CD4-positive, alpha-beta T cell treated with Interleukin-15 for 4 hours (primary cell): ENCODE results near the gene CD99L2.
"Not testable (repeated sequence)": the region's sequence is repeated elsewhere in the genome, so short reads cannot be mapped to it uniquely, and the experiment has no call there.

ENCODE experiments used
- DNase-seq: peaks from one replicate; pipeline ENCODE4 v3.0.0-alpha.2; 2020; ENCODE audit warnings: low spot score

Gene CD99L2

DNA sequence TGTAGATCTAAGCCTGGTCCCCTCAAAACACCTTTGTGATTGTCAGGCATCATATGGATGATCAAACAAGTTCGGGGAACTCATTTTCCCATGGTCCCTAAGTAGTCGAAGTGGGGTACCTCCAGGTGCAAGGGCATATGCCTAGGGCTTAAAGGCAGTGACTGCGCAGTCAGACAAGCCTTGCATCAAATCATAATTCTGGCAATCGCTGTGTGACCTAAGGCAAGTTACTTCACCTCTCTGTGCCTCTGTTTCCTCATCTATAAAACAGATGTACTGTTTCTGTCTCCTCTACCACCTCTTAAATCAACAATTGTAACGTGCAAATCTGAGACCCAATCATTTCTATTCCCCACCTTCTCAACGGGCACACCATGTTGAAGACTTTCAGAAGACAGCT, 1.8 kb downstream of the CD99L2 start:
- DNase-seq = no peak

DNA sequence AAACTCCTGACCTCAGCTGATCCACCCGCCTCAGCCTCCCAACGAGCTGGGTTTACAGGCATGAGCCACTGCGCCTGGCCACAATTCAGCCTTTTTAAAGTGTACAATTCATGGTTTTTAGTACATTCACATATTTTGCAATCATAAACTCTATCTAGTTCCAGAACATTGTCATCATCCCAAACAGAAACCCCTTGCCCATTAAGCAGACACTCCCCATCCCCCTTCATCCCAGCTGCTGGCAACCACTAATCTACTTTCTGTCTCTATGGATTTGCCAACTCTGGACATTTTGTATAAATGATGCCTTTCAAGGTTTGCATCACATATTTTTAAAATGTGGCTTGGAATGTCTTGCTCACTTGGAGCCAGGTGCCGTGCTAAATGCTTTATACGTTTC, 4.5 kb downstream of the CD99L2 start:
- no peak for DNase-seq

DNA sequence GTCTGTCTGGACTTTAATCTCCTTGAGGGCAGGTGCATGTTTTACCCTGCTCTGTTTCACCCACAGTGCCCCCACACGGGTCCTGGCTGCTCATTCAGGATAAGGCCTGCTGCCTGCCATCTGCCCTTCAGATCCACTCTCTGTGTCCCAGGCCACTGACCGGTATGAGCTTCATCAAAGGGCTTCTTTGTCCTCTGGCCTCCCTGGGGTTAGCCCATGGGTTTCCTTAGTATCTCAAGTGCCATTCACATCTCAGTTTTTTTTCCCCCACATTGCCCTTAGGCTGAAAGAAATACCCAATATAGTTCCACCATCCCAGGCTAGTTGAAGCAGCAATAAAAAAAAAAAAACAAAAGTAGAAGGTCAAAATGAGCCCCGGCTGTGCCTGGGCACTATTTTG, 9.3 kb downstream of the CD99L2 start:
- DNase-seq = no peak

DNA sequence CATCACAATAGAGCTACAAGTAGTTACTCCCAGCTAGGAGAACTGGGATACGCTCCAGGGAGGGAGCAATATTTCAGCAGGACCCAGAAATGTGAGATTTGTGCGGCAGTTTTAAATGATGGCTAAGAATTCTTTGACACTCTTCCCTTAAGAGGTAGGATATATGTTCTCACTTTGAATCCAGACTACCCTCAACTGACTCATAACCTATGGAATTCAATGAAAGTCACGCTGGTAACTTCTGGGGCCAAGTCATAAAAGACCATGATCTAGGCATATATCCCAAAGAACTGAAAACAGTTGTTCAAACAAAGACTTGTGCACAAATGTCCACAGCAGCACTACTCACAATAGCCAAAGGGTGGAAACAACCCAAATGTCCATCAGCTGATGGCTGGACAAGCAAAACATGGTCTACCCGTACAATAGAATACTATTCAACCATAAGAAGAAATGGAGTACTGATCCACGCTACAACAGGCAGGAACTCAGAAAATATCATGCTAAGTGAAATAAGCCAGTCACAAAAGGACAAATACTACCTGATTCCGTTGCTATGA, 10.5 kb downstream of the CD99L2 start:
- no peak for DNase-seq

DNA sequence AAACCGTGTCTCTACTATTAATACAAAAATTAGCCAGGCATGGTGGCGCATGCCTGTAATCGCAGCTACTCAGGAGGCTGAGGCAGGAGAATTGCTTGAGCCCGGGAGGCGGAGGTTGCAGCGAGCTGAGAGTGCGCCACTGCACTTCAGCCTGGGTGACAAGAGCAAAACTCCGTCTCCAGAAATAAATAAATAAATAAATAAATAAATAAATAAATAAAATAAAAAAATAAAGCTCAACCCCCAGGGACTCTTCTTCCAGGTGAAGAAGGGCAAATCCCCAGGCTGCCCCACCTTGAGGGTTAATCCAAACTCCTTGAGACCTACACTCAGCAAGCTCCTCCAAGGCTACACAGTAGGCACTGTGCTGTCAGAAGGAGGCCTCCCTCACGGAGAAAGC, 11.2 kb downstream of the CD99L2 start:
- not testable (repeated sequence) for DNase-seq

DNA sequence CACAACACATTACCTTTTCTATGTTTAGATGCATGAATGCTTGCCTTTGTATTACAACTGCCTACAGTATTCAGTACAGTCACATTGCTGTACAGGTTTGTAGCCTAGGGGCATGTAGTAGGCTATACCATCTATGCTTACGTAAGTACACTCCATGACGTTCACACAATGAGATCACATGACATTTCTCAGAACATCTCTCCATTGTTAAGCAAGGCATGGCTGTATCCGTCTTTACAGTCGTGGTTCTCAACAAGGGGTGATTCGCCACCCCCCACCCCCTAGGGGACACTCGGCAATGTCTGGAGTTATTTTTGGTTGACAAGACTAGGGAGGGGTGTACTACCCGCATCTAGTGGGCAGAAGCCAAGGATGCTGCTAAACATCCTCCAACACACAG, 12.1 kb downstream of the CD99L2 start:
- DNase-seq = no peak

DNA sequence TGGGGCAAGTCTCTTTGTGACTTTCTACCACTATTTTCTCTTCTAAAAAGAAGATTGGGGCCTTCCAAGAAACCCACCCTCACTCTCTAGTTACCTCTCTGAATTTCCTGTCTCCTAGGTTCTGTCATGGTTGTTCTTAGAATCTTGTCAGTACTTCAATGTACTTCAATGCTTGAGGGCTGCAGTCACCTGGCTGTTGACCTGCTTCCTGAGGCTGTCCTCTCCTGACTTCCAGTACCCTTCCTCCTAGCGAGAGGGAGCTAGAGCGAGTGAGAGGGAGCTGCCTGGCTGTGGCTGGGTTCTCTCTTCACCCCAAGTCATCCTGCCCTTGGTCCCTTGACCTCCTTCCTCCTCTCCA, 17.7 kb downstream of the CD99L2 start:
- DNase-seq = no peak

DNA sequence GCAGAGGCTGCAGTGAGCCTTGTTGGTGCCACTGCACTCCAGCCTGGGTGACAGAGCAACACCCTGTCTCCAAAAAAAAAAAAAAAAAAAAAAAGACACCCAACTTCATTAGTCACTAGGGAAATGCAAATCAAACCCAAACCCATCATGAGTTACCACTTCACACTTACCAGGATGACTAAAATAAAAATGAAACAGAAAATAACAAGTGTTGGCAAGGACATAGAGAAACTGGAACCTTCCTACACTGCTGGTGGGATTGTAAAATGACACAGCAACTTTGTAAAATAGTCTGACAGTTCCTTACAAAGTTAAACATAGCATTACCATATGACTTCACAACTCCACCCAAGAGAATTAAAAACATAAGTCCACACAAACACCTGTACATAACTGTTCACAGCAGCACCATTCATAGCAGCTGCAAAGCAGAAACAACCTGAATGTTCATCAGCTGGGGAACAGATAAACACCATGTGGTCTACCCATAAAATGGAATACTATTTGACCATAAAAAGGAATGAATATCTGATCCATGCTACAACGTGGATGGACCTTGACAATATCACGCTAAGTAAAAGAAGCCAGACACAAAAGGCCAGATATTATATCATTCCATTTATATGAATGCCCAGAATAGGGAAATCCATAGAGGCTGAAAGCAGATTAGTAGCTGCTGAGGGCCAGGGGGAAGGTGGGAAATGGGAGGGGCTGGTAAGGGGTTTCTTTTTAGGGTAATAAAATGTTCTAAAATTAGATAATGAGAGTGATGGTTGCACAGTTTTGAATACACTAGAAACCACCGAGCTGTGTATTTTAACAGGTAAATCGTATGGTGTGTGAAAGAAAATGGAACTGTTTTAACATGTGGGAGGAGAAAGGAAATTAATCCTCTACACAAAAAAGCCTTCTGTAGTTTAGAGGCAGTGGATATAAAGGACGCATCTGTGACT, 18.3 kb downstream of the CD99L2 start:
- DNase-seq = no peak

DNA sequence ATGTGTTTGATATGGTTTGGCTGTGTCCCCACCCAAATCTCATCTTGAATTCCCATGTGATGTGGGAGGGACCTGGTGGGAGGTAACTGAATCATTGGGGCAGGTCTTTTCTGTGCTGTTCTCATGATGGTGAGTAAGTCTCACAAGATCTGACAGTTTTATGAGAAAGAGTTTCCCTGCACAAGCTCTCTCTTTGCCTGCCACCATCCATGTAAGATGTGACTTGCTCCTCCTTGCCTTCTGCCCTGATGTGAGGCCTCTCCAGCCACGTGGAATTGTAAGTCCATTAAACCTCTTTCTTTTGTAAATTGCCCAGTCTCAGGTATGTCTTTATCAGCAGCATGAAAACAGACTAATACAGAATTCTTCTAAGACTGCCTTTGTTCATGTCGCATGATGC, 22.8 kb downstream of the CD99L2 start:
- not testable (repeated sequence) for DNase-seq

DNA sequence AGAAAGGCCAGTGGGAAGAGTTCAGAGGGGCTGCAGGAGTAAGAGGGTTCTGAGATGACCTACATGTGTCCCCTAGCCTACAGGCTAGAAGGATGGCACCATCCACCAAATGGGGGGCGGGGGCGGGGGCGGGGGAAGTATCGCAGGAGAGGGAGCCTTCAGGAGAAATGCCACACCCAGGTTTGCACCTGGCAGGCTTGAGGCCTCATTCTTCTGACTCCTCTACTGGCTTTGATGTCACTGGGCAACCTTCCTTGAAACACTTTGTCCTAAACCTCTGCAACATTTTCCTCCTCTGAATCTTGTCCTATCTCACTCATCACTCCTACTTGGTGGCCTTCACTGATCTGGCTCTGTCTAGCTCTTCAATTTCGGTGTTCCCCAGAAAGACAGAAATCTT, 24.0 kb downstream of the CD99L2 start:
- no peak for DNase-seq

DNA sequence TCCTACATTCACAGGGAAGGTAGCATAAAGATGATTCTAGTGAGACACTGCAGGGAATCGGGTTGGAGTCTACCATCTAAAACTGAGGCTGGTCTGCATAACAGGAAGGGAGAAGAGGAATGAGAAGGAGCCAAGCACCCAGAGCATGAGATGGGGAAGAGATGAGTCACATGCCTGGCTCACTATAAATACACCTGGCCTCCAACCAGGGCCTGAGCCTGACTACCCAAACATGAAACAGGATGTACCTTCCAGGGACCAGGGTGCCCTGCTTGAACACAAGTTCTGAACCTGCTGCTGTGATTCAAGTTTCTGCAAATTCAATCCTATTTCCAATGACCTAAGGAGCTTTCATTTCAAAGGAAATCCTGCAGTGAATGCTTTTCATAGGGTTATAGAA, 24.9 kb downstream of the CD99L2 start:
- DNase-seq = no peak

DNA sequence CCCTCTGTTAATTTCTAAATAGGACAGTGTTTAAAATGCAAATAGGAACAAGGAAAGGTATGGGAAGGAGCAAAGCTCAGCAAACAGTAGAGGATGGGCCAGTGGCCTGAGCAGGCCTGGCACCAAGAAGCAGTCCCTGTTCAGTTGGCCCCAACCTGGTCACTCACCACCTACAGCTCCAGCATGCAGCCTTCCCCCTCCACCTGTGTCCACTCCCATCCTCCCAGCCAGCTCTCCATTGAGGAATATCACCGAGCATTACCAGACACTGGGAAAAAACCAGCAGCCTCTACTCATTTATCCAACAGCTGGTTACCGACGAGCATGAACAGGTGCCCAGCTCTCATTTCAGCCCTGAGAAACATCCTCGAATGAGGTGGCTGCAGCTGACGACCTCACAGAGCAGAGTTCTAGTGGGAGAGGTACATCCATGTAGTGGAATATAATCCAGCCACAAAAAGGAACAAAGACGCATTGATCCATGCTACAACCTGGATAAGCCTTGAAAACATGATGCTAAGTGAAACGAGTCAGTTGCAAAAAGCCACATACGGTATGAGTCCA, 25.6 kb downstream of the CD99L2 start:
- DNase-seq = no peak

DNA sequence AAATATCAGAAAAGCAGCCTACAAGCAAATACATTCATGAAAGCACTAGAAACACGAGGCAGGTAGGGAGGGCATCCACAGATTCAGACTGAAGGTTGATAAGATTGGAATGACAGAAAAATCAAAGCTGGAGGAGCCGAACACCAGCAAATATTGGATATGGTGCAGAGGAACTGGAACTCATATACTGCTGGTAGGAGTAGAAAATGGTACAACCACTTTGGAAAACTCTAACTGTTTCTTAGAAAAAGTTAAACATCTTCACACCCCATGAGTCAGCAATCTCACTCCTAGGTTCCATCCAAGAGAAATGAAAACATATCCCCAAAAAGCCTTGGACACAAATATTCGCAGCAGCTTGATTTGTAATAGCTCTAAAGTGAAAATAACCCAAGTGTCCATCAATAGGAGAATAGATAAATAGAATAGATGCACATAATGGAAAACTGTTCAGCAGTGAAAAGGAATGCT, 27.1 kb downstream of the CD99L2 start:
- no peak for DNase-seq

DNA sequence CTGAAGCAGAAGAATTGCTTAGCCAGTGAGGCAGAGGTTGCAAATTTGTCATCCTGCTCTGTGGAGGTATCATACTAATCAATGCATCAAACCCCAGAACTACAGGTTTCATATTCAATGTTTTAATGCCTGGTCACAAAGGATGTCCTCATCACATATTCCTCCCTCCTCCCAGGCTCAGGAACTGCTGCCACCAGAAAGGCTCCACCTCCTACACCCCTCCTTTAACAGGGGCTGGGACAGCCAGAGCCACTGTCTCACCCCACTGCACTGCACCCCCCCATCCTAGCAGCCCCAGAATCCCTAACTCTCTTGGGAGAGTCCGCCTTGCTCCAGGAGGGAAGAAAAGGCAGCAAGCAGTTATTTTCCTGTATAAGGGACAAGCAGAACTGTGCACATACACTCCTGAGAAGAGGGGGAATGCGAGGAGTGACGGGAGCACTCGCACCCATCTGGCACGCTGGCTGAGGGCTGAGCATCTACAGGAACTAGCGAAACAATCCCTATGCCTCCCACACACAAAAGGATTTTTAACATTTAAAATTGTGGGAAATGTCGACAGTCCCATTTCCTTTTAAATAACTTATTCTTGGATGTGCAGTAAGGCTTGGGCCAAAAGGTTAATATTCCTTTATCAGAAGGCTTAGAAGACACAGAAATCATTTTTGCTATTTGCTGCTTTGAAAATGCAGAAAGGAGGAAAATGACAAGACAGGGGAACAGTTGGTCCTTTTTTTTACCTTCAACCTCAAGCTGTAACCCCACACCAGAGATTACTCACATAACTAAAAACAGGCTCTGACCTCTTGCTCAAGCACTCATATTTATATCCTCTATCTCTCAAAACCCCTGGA, 27.8 kb downstream of the CD99L2 start:
- no peak for DNase-seq

DNA sequence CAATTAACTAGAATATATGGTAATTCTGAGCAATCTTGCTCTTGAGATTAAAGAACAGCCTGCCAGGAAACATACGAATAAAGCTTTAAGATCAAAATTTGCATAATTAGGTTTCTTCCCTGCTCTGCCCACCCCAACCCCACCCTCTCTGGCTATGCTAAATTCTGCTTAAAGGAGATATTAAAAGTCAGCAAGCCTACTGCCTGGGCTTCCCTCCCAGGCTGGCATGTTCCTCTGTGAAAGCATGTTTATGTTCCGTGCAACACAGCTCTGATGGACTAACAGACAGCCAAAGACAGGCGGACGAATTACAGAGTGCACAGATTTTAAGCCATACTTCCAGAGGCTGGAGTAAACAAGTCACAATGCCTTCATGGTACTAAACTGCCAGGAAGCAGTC, 28.4 kb downstream of the CD99L2 start:
- no peak for DNase-seq

DNA sequence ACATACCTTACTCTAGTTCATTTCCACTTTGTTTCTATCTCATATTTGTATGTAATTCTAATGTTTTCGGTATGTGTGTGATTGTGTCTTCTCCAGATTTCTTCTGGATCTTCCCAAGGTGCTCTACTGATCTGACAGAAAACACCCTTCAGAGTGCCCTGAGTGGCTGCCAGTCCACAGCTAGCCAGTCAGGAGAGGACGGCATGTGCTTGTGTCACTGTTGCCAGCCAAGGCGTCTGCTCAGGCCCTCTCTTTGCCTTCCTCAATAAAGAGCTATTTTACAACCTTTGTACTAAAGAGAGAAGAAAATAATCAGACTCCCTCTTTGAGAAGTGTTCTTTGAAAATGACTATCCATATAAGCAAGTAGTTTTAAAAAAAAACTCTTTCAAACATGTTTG, 29.0 kb downstream of the CD99L2 start:
- DNase-seq = no peak

DNA sequence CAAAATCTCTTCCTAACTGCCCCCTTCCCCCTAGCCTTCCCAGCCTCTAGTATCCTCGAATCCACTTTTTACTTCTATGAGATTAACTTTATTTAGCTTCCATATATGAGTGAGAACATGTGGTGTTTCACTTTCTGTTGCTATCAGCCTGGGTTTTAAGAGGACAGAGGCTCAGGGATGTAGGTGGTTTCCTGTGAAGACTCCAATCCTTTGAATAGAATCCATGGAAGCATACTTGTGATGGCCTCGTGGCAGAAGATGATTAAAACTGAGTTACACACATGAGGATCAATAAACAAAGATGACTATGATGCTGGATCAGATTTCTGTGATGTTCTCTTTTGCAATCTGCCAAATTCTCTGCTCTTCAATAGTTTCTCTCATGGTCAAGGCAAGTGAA, 29.8 kb downstream of the CD99L2 start:
- DNase-seq = no peak

DNA sequence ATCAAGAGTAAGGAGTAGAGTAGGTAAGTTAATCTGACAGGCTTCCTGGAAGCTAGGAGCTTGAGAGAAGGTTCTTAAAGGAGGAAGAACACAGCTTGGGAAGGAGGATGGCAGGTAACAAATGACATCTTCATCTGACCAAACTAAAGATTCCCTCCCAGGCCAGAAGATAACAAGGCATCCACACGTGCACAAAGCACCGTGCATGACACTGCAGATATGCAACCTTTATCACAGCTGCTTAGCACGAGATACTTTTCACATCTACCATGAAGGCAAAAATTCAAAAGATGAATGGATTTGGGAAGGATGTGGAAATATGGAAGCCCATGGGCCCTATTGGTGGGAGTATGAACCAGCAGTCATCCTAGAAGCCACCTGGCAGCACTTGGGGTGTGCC, 34.3 kb downstream of the CD99L2 start:
- no peak for DNase-seq

DNA sequence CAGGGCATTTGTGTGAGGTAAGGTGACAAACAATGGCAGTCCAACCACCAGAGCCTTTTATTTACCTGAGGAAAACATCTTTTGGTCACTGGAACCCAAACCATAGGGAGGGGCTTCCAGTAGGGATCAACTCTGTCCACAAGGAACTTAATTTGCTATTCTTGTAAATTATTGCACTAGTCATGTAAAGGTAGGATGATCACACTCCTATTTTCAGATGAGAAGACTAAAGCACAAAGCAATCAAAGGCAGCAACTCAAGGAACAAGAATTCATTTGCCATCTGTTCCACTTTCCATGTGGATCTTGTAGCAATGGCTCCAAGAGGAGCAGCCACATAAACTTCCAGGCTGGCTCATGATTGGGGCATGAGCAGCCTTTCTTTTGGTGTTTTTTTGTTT, 35.3 kb downstream of the CD99L2 start:
- no peak for DNase-seq

DNA sequence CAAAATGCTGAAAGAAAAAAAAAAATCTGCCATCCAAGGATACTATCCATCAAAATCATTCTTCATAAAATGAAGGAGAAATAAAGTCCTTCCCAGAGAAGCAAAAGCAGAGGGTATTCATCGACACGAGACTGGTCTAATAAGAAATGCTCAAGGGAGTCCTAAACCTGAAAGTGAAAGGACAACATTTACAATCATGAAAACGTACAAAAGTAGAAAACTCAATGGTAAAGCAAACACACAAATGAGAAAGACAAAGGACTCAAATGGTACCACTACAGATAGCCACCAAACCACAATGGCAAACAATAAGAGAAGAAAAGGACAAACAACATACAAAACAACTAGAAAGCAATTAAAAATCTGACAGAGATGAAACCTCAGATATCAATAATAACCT, 41.0 kb downstream of the CD99L2 start:
- no peak for DNase-seq

DNA sequence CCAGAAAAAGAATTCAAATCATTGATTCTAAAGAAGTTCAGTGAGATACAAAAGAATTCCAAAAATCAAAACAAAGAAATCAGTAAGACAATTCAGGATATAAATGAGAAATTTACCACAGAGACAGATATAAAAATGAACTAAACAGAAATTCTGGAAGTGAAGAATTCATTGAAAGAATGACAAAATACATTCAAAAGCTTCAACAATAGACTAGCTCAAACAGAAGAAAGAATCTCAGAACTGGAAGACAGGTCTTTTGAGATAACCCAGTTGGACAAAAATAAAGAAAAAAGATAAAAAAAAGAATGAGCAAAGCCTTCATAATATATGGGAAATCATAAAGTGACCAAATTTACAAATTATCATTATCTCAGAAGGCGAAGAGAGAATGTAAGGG, 41.7 kb downstream of the CD99L2 start:
- no peak for DNase-seq

DNA sequence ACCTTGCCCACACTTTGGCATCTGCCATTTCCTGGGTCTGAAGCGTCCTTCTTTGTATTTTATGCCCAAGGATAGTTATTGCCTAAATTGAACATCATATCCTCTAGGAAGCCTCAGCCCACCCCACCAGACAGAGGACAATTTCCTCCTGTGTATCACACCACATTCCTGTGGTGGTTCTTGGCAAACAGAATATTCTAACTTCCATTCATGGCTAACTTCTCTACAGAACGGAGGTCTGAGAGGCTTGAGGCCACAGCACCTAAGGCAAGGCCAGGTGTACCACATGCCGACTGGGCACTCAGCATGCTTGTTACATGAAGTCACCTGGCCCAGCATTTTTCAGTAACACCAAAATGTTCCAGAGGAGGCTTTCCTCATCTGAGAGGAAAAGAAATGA, 42.4 kb downstream of the CD99L2 start:
- no peak for DNase-seq

DNA sequence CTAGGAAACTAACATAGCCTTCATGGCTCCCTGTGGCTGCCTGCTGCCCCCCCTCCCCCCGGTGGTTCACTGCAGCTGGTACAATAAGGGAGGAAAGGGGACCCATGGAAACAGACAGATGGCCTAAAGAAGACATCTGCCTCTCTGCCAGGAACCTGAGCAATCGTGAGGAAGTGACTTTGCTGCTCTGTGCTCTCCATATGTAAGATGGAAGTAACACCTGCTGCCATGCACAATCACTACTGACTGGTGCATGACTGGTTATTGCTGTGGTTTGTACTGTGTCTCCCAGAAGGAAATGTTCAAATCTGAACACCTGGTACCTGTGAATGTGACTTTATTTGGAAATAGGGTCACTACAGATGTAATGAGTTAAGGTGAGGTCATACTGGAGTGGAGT, 43.6 kb downstream of the CD99L2 start:
- no peak for DNase-seq
